Stomach (tissue), 4 donors: Measurements from ENCODE around the gene MICALL2.

Experiments
- CTCF ChIP-seq, 7 experiments: fragments of 450-650 bp in 4 of 7; fragments of 200-600 bp in 3 of 7; sonication (generic) in 3 of 7; IDR thresholded peaks; one replicate each; pipeline ENCODE4 v1.5.1; 2016 to 2019; ENCODE audit warnings: antibody characterized with exemption in 7 of 7, control low read depth in 2 of 7, mild to moderate bottlenecking in 1 of 7
- EP300 ChIP-seq: sonication (generic); formaldehyde crosslinking; IDR thresholded peaks from one replicate; pipeline ENCODE4 v1.6.1; 2017; ENCODE audit warnings: antibody characterized with exemption
- POLR2AphosphoS5 ChIP-seq, 3 donors: sonication (generic); formaldehyde crosslinking; IDR thresholded peaks; one replicate each; pipeline ENCODE4 v1.6.1; 2016; ENCODE audit warnings: antibody characterized with exemption in 3 of 3

GRCh38 chr7:1498370-1499305 lies 39.4 kb upstream of the MICALL2 start:
- TF ChIP-seq CTCF (IDR thresholded peaks at IDR 0.05) (no peak), EP300 (no peak), POLR2AphosphoS5 (IDR thresholded peaks at IDR 0.05) (no peak)
